IPS DF 6.9 (cell line): ENCODE data around the gene KLHL33.

Source experiments
- DNase-seq: peaks from one replicate; pipeline ENCODE4 v3.0.0-alpha.2; 2013; ENCODE audit warnings: low read depth, low spot score
- H3K27ac ChIP-seq: one replicate; pipeline ENCODE4 v1.5.1; 2013; ENCODE audit warnings: low read length, control low read depth
- H3K27me3 ChIP-seq: 2 replicates; pipeline ENCODE4 v1.6.1; 2013; ENCODE audit warnings: mild to moderate bottlenecking, low read length; ENCODE audit not compliant: control insufficient read depth, insufficient read depth
- H3K36me3 ChIP-seq: 2 replicates; pipeline ENCODE4 v1.6.1; 2013; ENCODE audit warnings: low read length; ENCODE audit not compliant: control insufficient read depth, insufficient read depth
- H3K4me1 ChIP-seq: 2 replicates; pipeline ENCODE4 v1.6.1; 2013; ENCODE audit warnings: low read length; ENCODE audit not compliant: control insufficient read depth, insufficient read depth
- H3K4me3 ChIP-seq: 2 replicates; pipeline ENCODE4 v1.5.1; 2013; ENCODE audit warnings: mild to moderate bottlenecking, low read length
- H3K9me3 ChIP-seq: 2 replicates; pipeline ENCODE4 v1.6.1; 2013; ENCODE audit warnings: low read length, inconsistent platforms; ENCODE audit not compliant: control insufficient read depth, insufficient read depth
- WGBS: extraction: QIAGEN DNeasy Blood & Tissue Kit; methylation state at CpG from one replicate; pipeline ENCODE4 v1.1.7; 2013; ENCODE audit warnings: mixed read lengths, missing lambda C conversion rate; ENCODE audit not compliant: insufficient read length, insufficient coverage; 5-methylcytosine and 5-hydroxymethylcytosine counted together

KLHL33 gene

DNA sequence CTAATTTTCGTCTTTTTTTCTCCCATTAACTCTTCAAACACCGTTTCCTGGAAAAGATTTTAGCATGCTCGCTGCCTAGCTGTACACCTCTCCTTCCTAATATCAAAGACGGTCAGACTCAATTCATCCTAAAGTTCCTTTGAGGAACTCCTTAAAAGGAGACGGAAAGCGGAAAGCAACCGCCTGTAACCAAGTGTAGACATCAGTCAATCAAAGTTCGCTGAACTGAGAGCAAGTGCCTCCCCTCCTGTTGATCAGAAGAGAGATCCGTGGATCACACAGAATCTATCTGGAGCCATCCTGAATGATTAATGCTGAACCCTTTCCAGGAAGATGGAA is 22.3 kb downstream of the KLHL33 start:
- DNase-seq = no peak
- peak overlapping the region; percentile 95; the same call in 1 of the 2 replicates for H3K4me3 ChIP-seq
- H3K4me1 ChIP-seq = no peaks in the 10 kb centered on the region
- H3K27ac ChIP-seq = no peak overlapping the region
- H3K9me3 ChIP-seq = no peaks in the 10 kb centered on the region
- WGBS = no CpG with 5 or more reads among the region's 9 CpGs
- H3K36me3 ChIP-seq = no peaks in the 10 kb centered on the region
- H3K27me3 ChIP-seq = no peaks in the 10 kb centered on the region

DNA sequence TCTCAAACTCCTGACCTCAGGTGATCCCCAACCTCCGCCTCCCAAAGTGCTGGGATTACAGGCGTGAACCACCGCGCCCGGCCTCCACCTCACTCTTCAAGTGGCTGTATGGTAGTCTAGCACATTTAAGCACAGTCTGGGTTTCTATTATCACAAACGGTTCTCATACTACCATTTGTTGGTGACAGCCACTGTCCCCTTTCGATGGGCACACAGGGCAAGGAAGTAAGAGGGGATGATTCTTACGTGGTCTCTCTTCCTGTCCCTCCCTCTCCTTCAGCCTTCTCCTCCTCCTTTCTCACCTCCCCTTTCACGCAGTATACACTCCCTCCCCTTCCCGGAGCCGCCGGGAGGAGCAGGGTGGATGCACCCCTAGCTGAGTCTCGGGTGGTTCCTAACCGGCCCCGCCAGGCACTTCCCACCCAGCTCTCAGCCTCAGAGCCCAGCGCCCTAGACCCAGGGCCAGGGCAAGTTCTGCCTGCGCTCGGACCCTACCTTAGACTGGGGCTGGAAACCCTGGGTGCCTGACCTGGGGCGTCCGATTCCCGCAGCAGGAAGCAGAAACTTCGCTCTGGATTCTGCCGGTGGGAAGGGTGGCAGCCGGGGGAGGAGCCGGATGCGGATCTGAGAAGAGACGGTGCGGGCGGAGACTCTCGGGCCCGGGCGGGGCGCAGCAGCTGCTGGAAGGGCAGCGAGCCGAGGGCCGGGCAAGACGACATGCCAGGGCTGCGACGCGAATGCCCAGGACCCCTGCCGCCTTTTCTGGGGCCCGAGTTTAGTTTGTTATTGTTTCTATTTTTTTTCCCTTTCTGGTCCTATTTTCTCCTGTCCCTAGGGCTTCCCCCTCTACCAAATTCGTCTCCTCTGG is 22.9 kb downstream of the KLHL33 start, which contains the start of gene TEP1:
TSS of gene TEP1 (minus strand) at position 626 of the 868 bp plus-strand sequence. CDS start 5,062 bp downstream, outside the sequence.
- WGBS = no CpG with 5 or more reads among the region's 43 CpGs
- Histone ChIP-seq H3K36me3 (no peaks in the 10 kb centered on the region), H3K27me3 (no peaks in the 10 kb centered on the region), H3K9me3 (no peaks in the 10 kb centered on the region), H3K4me3 (peak within 1 kb of the TSS; percentile 95), H3K27ac (no peak within 1 kb of the TSS), H3K4me1 (no peaks in the 10 kb centered on the region)
- peak; percentile 54 for DNase-seq

- H3K36me3 ChIP-seq = no peaks in the 10 kb centered on the region; the same call in 1 of the 2 replicates
- H3K9me3 ChIP-seq = no peaks in the 10 kb centered on the region
- H3K27me3 ChIP-seq = no peaks in the 10 kb centered on the region
- H3K4me1 ChIP-seq = no peaks in the 10 kb centered on the region
- no CpG with 5 or more reads among the region's 7 CpGs for WGBS
- H3K4me3 ChIP-seq = peak overlapping the region; percentile 95; the same call in 1 of the 2 replicates
- DNase-seq = no peak
- H3K27ac ChIP-seq = no peak overlapping the region
Measured at GRCh38 chr14:20412411-20412810, 23.6 kb downstream of the KLHL33 start.

- Histone ChIP-seq H3K4me3 (no peak overlapping the region), H3K9me3 (no peaks in the 10 kb centered on the region), H3K4me1 (no peaks in the 10 kb centered on the region), H3K36me3 (peaks cover 2% of the 10 kb centered on the region; the same call in 1 of the 2 replicates), H3K27me3 (no peaks in the 10 kb centered on the region), H3K27ac (no peak overlapping the region)
- no CpG with 5 or more reads among the region's 2 CpGs for WGBS
- DNase-seq = no peak
Measured at GRCh38 chr14:20409226-20409625, 26.7 kb downstream of the KLHL33 start.

DNA sequence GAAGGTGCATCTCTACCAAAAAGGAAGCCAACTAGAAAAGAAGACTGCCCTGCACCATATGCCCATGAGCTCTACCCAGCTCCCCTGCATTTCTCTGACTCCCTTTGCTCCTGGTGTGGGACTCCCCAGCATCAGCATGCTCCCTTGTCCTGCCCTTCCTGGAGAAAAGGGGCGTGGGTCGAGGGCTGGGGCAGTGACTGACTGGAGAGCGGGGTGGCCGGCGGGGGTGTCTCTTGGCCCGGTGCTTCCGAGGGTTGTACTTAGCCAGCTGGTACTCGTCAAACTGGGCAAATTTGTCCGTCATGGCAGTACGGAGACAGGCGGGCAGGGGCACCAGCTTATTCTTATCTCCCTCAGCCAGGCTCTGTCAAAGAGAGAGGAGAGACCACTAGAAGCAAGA is 32.4 kb downstream of the KLHL33 start:
- WGBS = no CpG with 5 or more reads among the region's 11 CpGs
- Histone ChIP-seq H3K27ac (no peak overlapping the region), H3K4me3 (no peak overlapping the region), H3K36me3 (peaks cover 2% of the 10 kb centered on the region; the same call in 1 of the 2 replicates), H3K9me3 (no peaks in the 10 kb centered on the region), H3K27me3 (no peaks in the 10 kb centered on the region), H3K4me1 (no peaks in the 10 kb centered on the region)
- DNase-seq = no peak

- Histone ChIP-seq H3K9me3 (no peaks in the 10 kb centered on the region), H3K4me3 (no peak overlapping the region; the same call in 1 of the 2 replicates), H3K36me3 (0 out of 2 replicates have a peak, but pooled peaks cover 4% of the 10 kb centered on the region), H3K27ac (no peak overlapping the region), H3K4me1 (no peaks in the 10 kb centered on the region), H3K27me3 (no peaks in the 10 kb centered on the region)
- no peak for DNase-seq
- WGBS = no CpG with 5 or more reads among the region's 10 CpGs
Measured at GRCh38 chr14:20400965-20401593, 34.9 kb downstream of the KLHL33 start.

GRCh38 chr14:20400589-20400964 is 35.4 kb downstream of the KLHL33 start:
- no peaks in the 10 kb centered on the region for H3K9me3 ChIP-seq
- WGBS = no CpG with 5 or more reads among the region's 1 CpG
- no peak overlapping the region for H3K27ac ChIP-seq
- H3K27me3 ChIP-seq = no peaks in the 10 kb centered on the region
- H3K36me3 ChIP-seq = 0 out of 2 replicates have a peak, but pooled peaks cover 4% of the 10 kb centered on the region
- H3K4me1 ChIP-seq = no peaks in the 10 kb centered on the region
- no peak overlapping the region for H3K4me3 ChIP-seq
- no peak for DNase-seq

- Histone ChIP-seq H3K4me3 (no peak overlapping the region), H3K36me3 (0 out of 2 replicates have a peak, but pooled peaks cover 2% of the 10 kb centered on the region), H3K27ac (no peak overlapping the region), H3K4me1 (no peaks in the 10 kb centered on the region), H3K27me3 (no peaks in the 10 kb centered on the region), H3K9me3 (no peaks in the 10 kb centered on the region)
- DNase-seq = no peak
- no CpG with 5 or more reads among the region's 3 CpGs for WGBS
Measured at GRCh38 chr14:20397511-20397910, 38.5 kb downstream of the KLHL33 start.

- Histone ChIP-seq H3K27me3 (no peaks in the 10 kb centered on the region), H3K36me3 (0 out of 2 replicates have a peak, but pooled peaks cover 2% of the 10 kb centered on the region), H3K27ac (no peak overlapping the region), H3K4me3 (no peak overlapping the region), H3K4me1 (no peaks in the 10 kb centered on the region), H3K9me3 (no peaks in the 10 kb centered on the region)
- no peak for DNase-seq
- no CpG with 5 or more reads among the region's 4 CpGs for WGBS
Measured at GRCh38 chr14:20391505-20391904, 44.5 kb downstream of the KLHL33 start.

DNA sequence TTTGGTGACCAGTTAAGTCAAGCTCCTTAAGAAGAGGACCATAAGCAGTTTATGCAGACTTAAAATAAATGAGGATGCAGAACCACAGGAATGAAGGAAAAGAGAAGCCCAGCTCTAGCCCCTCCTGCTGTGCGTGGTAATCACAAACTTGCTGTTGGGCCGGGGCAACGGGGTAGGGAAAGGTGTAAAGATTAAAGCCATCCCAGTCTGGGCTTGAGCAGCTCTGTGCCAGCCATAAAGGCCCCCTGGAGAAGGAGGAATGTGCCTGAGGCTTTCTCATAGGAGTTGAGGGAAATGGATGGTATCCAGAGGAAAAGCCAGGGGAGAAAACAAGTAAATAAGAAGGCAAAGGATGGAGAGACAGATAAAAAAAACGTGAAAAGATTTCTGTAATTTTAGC is 47.8 kb downstream of the KLHL33 start:
- H3K9me3 ChIP-seq = no peaks in the 10 kb centered on the region
- no peaks in the 10 kb centered on the region for H3K4me1 ChIP-seq
- H3K27me3 ChIP-seq = no peaks in the 10 kb centered on the region
- no peak overlapping the region for H3K4me3 ChIP-seq
- H3K27ac ChIP-seq = no peak overlapping the region
- no CpG with 5 or more reads among the region's 4 CpGs for WGBS
- H3K36me3 ChIP-seq = 0 out of 2 replicates have a peak, but pooled peaks cover 2% of the 10 kb centered on the region
- no peak for DNase-seq
